ENCODE data around the gene DNAJB6.

- TF ChIP-seq CTCF (IDR thresholded peaks at IDR 0.05; ENCODE audit: extremely low read depth in 1 of 2, insufficient read depth in 1 of 2, low read depth in 1 of 2, low read length in 2 of 2), result no peak
- TF ChIP-seq EZH2 (IDR thresholded peaks at IDR 0.05; ENCODE audit: borderline replicate concordance, low read depth, low read length, severe bottlenecking), result no peak
- no peak for TF ChIP-seq POLR2A (IDR thresholded peaks at IDR 0.05; ENCODE audit: low read depth, low read length)
- no peak for TF ChIP-seq POLR2AphosphoS5 (IDR thresholded peaks at IDR 0.05; ENCODE audit: insufficient read depth, low read depth, low read length)
Measured at GRCh38 chr7:157371296-157371695, 34.5 kb downstream of the DNAJB6 start.
